Embryonic facial prominence (tissue), 1 donor: ENCODE data around the gene USP24.
"Not testable (repeated sequence)": the region's sequence is repeated elsewhere in the genome, so short reads cannot be mapped to it uniquely, and the experiment has no call there.

Experiments used
- DNase-seq: peaks from one replicate; pipeline ENCODE4 v3.0.0-alpha.2; 2016; ENCODE audit errors: extremely low spot score

USP24 gene

GRCh38 chr1:55037733-55038551 is 177.2 kb downstream of the USP24 start:
- no peak for DNase-seq

DNA sequence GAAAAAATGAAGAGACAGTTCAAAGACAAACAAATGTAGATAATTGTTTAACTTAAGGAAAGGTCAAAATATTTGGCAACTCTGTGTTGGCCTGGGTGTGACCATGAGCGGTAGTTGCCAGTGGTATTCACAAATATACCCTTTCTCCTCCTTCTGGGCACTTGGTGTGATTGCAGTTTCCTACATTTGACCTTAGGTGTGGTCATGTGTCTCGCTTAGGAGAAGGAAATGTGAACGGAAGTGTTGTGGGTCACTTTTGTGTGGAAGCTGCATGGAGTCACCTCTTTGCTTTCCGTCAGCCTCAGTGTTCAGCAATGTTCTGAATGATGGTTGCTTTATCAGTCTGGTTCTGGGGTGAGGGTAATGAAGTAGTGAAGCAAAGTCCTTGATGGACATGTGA is 179.3 kb downstream of the USP24 start:
- DNase-seq, result no peak

DNA sequence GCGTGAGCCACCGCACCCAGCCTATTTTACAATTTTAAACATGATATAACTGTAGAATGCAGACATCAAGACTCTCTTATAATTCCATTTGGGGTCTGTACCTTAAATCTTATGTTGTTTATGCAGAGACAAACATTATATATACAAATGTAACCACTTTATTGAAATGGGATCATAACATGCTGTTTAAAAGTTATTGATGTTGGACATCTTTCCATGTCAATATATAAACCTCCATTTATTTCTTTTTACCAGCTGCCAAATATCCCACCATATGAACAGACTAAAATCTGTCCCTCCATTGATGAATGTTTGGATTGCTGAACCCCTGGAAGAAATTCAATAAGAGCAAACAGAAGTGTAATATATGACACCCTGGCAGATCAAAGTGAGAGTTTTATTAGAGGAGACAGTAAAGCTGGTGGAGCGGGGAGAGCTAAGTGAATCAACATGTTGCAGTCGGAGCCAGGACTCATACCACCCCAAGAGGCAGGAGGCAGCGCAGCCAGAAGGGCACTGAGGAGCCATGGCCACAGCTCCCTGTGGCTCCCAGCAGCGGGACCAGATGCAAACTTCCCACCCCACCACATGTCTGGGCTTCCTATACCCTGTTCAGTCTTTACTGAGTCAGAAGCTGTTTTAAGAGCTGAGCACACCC is 180.6 kb downstream of the USP24 start:
- peak; percentile 62 for DNase-seq

DNA sequence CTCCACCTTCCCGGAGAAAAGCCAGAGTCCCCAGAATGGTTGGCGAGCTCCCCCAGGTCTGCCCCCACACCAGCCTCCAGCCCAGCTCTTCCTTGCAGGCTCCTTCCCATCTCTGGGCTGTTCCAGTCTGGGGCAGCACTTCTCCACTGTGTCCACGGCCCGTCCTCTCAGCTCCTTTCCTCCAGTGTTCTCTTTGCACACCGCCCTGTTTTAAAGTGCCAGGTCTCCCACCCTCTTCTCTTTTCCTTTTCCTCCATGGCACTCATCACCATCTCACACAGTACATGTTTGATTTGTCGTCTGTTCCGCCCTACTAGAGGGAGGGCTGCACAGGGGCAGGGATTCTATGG is 181.9 kb downstream of the USP24 start:
- DNase-seq, result no peak

GRCh38 chr1:55031098-55031497 is 184.1 kb downstream of the USP24 start:
- not testable (repeated sequence) for DNase-seq

GRCh38 chr1:55026682-55027081 is 188.5 kb downstream of the USP24 start:
- not testable (repeated sequence) for DNase-seq

GRCh38 chr1:55024163-55024562 is 191.0 kb downstream of the USP24 start:
- not testable (repeated sequence) for DNase-seq

DNA sequence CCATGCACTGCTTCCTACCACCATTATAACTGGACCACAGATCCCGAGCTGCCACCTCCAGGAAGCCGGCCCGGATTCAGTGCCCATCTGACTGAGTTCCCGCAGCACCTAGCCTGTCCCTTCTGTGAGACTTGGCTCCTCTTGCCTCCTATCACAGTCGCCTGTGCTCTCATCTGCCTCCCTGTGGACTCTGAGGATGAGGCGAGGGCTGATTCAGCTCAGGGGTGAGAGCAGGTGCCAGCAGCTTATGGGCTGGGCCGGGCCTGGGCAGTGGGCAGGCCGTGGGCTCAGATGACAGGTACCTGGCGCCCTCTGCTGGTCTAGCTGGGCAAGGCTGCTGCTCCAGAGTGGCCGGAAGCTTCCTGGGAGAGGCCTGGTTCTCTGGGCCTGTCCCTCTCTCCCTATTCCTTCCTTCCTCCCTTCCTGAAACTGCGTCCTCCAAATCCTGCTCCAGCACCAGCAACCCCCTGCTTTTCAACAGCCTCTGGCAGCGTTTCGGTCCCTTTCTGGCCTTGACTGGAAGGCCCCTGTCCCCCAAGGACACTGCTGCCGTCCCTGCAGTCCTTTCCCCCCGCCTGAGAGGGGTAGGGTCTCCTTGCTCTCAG is 193.1 kb downstream of the USP24 start:
- peak; percentile 47 for DNase-seq

- no peak for DNase-seq
Measured at GRCh38 chr1:55018395-55018794, 196.8 kb downstream of the USP24 start.
